Keratinocyte (primary cell): Measurements from ENCODE around the gene IL1RL2. TPM values are rescaled to one million over a fixed set of nuclear protein-coding genes. Genes with fewer than 3 reads are reported as not detected.

ENCODE experiments used
- DNase-seq: peaks from one replicate; pipeline ENCODE4 v3.0.0-alpha.2; 2011; ENCODE audit warnings: low read depth, missing footprints, low spot score
- FAIRE-seq: peaks from 2 replicates; lab custom pipeline; 2011; peaks lifted over from hg19 to GRCh38; lab: Jason Lieb, UNC
- H2AFZ ChIP-seq: 2 replicates; pipeline ENCODE4 v1.6.0; 2012; ENCODE audit warnings: low read length, control low read depth, inconsistent platforms; ENCODE audit not compliant: control insufficient read depth
- H3K27ac ChIP-seq: 2 replicates; pipeline ENCODE4 v1.5.1; 2011; ENCODE audit warnings: low read length; ENCODE audit not compliant: control insufficient read depth, insufficient read depth
- H3K27me3 ChIP-seq: 3 replicates; pipeline ENCODE4 v1.6.0; 2011; ENCODE audit warnings: low read length; ENCODE audit not compliant: control insufficient read depth, insufficient read depth; ENCODE audit errors: extremely low read depth
- H3K36me3 ChIP-seq, 2 experiments: 2 replicates in 1 of 2; 3 replicates in 1 of 2; pipeline ENCODE4 v1.5.1; 2011; ENCODE audit warnings: low read length in 2 of 2, mild to moderate bottlenecking in 1 of 2; ENCODE audit not compliant: control insufficient read depth in 2 of 2, insufficient read depth in 2 of 2; ENCODE audit errors: extremely low read depth in 1 of 2
- H3K4me1 ChIP-seq: 3 replicates; pipeline ENCODE4 v1.5.1; 2011; ENCODE audit warnings: low read length; ENCODE audit not compliant: control insufficient read depth, insufficient read depth; ENCODE audit errors: extremely low read depth
- H3K4me2 ChIP-seq: 3 replicates; pipeline ENCODE4 v1.6.0; 2011; ENCODE audit warnings: low read depth, low read length; ENCODE audit not compliant: control insufficient read depth, insufficient read depth; ENCODE audit errors: extremely low read depth
- H3K4me3 ChIP-seq, 3 experiments: fragments of 200-600 bp in 1 of 3; sonication (generic) in 1 of 3; 2 replicates in 2 of 3; 3 replicates in 1 of 3; pipeline ENCODE4 v1.5.1; 2011 to 2016; ENCODE audit warnings: low read length in 3 of 3, mild to moderate bottlenecking in 3 of 3, control low read depth in 2 of 3, inconsistent platforms in 1 of 3, low read depth in 1 of 3, mixed read lengths in 1 of 3, mixed run types in 1 of 3, moderate library complexity in 1 of 3; ENCODE audit not compliant: control insufficient read depth in 2 of 3, insufficient read depth in 2 of 3; ENCODE audit errors: extremely low read depth in 1 of 3
- H3K79me2 ChIP-seq: 2 replicates; pipeline ENCODE4 v1.6.0; 2012; ENCODE audit warnings: low read length; ENCODE audit not compliant: control insufficient read depth, insufficient read depth
- H3K9ac ChIP-seq: 3 replicates; pipeline ENCODE4 v1.6.0; 2011; ENCODE audit warnings: low read length; ENCODE audit not compliant: control insufficient read depth, insufficient read depth; ENCODE audit errors: extremely low read depth
- H3K9me1 ChIP-seq: 3 replicates; pipeline ENCODE4 v1.6.0; 2011; ENCODE audit warnings: low read length; ENCODE audit not compliant: control insufficient read depth, insufficient read depth; ENCODE audit errors: extremely low read depth
- H3K9me3 ChIP-seq: 2 replicates; pipeline ENCODE4 v1.5.1; 2012; ENCODE audit warnings: low read depth, low read length; ENCODE audit not compliant: control insufficient read depth
- H4K20me1 ChIP-seq: 3 replicates; pipeline ENCODE4 v1.6.0; 2011; ENCODE audit warnings: low read length; ENCODE audit not compliant: control insufficient read depth, insufficient read depth; ENCODE audit errors: extremely low read depth
- EZH2 ChIP-seq: IDR thresholded peaks from one replicate; pipeline ENCODE4 v1.6.1; 2012; ENCODE audit warnings: inconsistent platforms, mild to moderate bottlenecking, low read length, moderate library complexity
- dilution Hi-C: fragments of 300-500 bp; cut with MboI; formaldehyde crosslinking; loops from one replicate; pipeline ENCODE4 v1.7.0; 2020; ENCODE audit warnings: low sequenced_read_pairs; ENCODE audit not compliant: extremely low pct_ligation_motif_present
- polyA plus RNA-seq, 5 experiments: library from polyadenylated mRNA; depleted of rRNA in 3 of 5; stranded (reverse) in 3 of 5; stranded (forward) in 1 of 5; unstranded in 1 of 5; fragments of >200 nt; gene quantifications; 1 replicate in 1 of 5; 2 replicates in 3 of 5; 3 replicates in 1 of 5; pipeline versions ENCODE4 v1.2.1 to v1.2.3, GENCODE V29; 2011 to 2012; ENCODE audit warnings: missing spikeins in 2 of 5, low read depth in 1 of 5, low replicate concordance in 1 of 5
- TF ChIP-seq, protein P1 (sequence below), 3 experiments: IDR thresholded peaks in 1 of 3; conservative IDR thresholded peaks in 1 of 3; optimal IDR thresholded peaks in 1 of 3; 2 replicates in 2 of 3; 3 replicates in 1 of 3; pipeline versions ENCODE3 to v1.5.1; 2011; ENCODE audit warnings: low read length in 3 of 3, mild to moderate bottlenecking in 3 of 3, moderate library complexity in 2 of 3, control low read depth in 1 of 3, inconsistent platforms in 1 of 3; ENCODE audit not compliant: insufficient read depth in 2 of 3; ENCODE audit errors: extremely low read depth in 1 of 3

IL1RL2 gene
- polyA plus RNA-seq, 1 donor (not counting 4 experiments of a cell fraction or from before 2014, with no cell fraction given): 1.5 TPM

- TF ChIP-seq EZH2: no peak
- TF ChIP-seq, protein P1, sequence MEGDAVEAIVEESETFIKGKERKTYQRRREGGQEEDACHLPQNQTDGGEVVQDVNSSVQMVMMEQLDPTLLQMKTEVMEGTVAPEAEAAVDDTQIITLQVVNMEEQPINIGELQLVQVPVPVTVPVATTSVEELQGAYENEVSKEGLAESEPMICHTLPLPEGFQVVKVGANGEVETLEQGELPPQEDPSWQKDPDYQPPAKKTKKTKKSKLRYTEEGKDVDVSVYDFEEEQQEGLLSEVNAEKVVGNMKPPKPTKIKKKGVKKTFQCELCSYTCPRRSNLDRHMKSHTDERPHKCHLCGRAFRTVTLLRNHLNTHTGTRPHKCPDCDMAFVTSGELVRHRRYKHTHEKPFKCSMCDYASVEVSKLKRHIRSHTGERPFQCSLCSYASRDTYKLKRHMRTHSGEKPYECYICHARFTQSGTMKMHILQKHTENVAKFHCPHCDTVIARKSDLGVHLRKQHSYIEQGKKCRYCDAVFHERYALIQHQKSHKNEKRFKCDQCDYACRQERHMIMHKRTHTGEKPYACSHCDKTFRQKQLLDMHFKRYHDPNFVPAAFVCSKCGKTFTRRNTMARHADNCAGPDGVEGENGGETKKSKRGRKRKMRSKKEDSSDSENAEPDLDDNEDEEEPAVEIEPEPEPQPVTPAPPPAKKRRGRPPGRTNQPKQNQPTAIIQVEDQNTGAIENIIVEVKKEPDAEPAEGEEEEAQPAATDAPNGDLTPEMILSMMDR (optimal IDR thresholded peaks at IDR 0.05 in 1 of 3, IDR thresholded peaks at IDR 0.05 in 1 of 3, conservative IDR thresholded peaks at IDR 0.05 in 1 of 3; ENCODE audit: extremely low read depth in 1 of 3, insufficient read depth in 2 of 3, low read length in 3 of 3): peak in 1 of 3 experiments; percentile 39
Measured at GRCh38 chr2:102235042-102235473, 48.2 kb downstream of the IL1RL2 start.

GRCh38 chr2:102235491-102235890 lies 48.7 kb downstream of the IL1RL2 start:
- dilution Hi-C loops: no loop called here
- no peaks in the 10 kb centered on the region for H3K9me1 ChIP-seq
- no peak overlapping the region for H3K4me2 ChIP-seq
- no peaks in the 10 kb centered on the region for H3K9me3 ChIP-seq
- H3K9ac ChIP-seq: no peak overlapping the region
- H3K4me3 ChIP-seq: no peak overlapping the region
- TF ChIP-seq EZH2: no peak
- TF ChIP-seq, protein P1 (optimal IDR thresholded peaks at IDR 0.05 in 1 of 3, IDR thresholded peaks at IDR 0.05 in 1 of 3, conservative IDR thresholded peaks at IDR 0.05 in 1 of 3; ENCODE audit: extremely low read depth in 1 of 3, insufficient read depth in 2 of 3, low read length in 3 of 3): peak; percentile 44 to 73 (median 52)
- H3K4me1 ChIP-seq: peaks cover under 1% of the 10 kb centered on the region
- H3K36me3 ChIP-seq: no peaks in the 10 kb centered on the region
- H3K27me3 ChIP-seq: no peaks in the 10 kb centered on the region
- DNase-seq: no peak
- no peak for FAIRE-seq
- H4K20me1 ChIP-seq: no peaks in the 10 kb centered on the region
- H3K27ac ChIP-seq: no peak overlapping the region
- no peak overlapping the region for H2AFZ ChIP-seq
- H3K79me2 ChIP-seq: no peaks in the 10 kb centered on the region

More at GRCh38 chr2:102235042-102235473, 48.2 kb downstream of the IL1RL2 start:
- no peak overlapping the region for H3K4me2 ChIP-seq
- FAIRE-seq (no peak), DNase-seq (no peak)
- H3K36me3 ChIP-seq: no peaks in the 10 kb centered on the region
- H3K4me1 ChIP-seq: no peaks in the 10 kb centered on the region
- no peaks in the 10 kb centered on the region for H3K9me3 ChIP-seq
- H2AFZ ChIP-seq: no peak overlapping the region
- no peak overlapping the region for H3K9ac ChIP-seq
- no peak overlapping the region for H3K4me3 ChIP-seq
- no peak overlapping the region for H3K27ac ChIP-seq
- no peaks in the 10 kb centered on the region for H4K20me1 ChIP-seq
- H3K9me1 ChIP-seq: no peaks in the 10 kb centered on the region
- no peaks in the 10 kb centered on the region for H3K27me3 ChIP-seq
- dilution Hi-C loops: no loop called here
- H3K79me2 ChIP-seq: no peaks in the 10 kb centered on the region
